Esophagus squamous epithelium (tissue), 4 donors: Measurements from ENCODE around the gene CLCF1.

Source experiments
- CTCF ChIP-seq, 6 experiments: fragments of 450-650 bp in 4 of 6; fragments of 200-600 bp in 2 of 6; sonication (generic) in 2 of 6; IDR thresholded peaks; one replicate each; pipeline ENCODE4 v1.5.1; 2016 to 2019; ENCODE audit warnings: antibody characterized with exemption in 6 of 6, mild to moderate bottlenecking in 4 of 6, moderate library complexity in 4 of 6
- POLR2A ChIP-seq, 4 donors: fragments of 450-650 bp; IDR thresholded peaks; one replicate each; pipeline ENCODE4 v1.6.1; 2017; ENCODE audit warnings: antibody characterized with exemption in 4 of 4, mild to moderate bottlenecking in 4 of 4, moderate library complexity in 3 of 4

- no peak for TF ChIP-seq CTCF (IDR thresholded peaks at IDR 0.05)
- no peak for TF ChIP-seq POLR2A (IDR thresholded peaks at IDR 0.05)
Measured at GRCh38 chr11:67316882-67317204, 56.6 kb downstream of the CLCF1 start.
